Measurements from ENCODE around the gene ZMIZ1. TPM values are rescaled to one million over a fixed set of nuclear protein-coding genes. Genes with fewer than 3 reads are reported as not detected.
A peak's percentile ranks its signal among the peaks of the same experiment; 100 is the strongest.

Gene ZMIZ1
- total and polyA plus RNA-seq, 7 experiments from 2014 or later = 1.8 to 57.2 (median 14.2) TPM

- no peak for ATAC-seq
- Histone ChIP-seq H3K4me1 (ENCODE audit: control insufficient read depth in 2 of 2, insufficient read depth in 2 of 2, low read length in 2 of 2) (peaks cover 18 to 42% of the 10 kb centered on the region in 2 donors), H3K36me3 (ENCODE audit: control insufficient read depth in 2 of 3, insufficient read depth in 3 of 3, low read length in 3 of 3) (no peaks in the 10 kb centered on the region), H3K9me3 (ENCODE audit: control insufficient read depth in 2 of 3, low read length in 3 of 3) (no peaks in the 10 kb centered on the region), H3K27ac (ENCODE audit: low read depth, low read length) (peak overlapping the region; percentile 78), H3K4me3 (ENCODE audit: low read length) (no peak overlapping the region), H3K27me3 (ENCODE audit: control insufficient read depth in 2 of 2, insufficient read depth in 2 of 2, low read length in 2 of 2) (no peaks in the 10 kb centered on the region)
- DNase-seq = no peak
- Mint-ChIP-seq H3K9me3 (peaks cover 0 to 12% (median 3%) of the 10 kb centered on the region in 11 donors), H3K27me3 (peaks cover 0 to 15% (median 0%) of the 10 kb centered on the region in 5 donors), H3K4me1 (peaks cover 44 to 91% (median 80%) of the 10 kb centered on the region in 7 donors), H3K4me3 (peak overlapping the region; percentile 17 to 91 (median 83)), H3K36me3 (peaks cover 0 to 3% (median 0%) of the 10 kb centered on the region in 5 donors), H3K27ac (peak overlapping the region; percentile 85 to 100 (median 94))
- POLR2A ChIA-PET = interaction anchor here (0.9 to 1.2 kb wide), 3 partner anchors 8 to 22 kb away, joined by 3 read pairs; partner anchors contain the start of gene ZMIZ1
- intact Hi-C loops (cut with micrococcal nuclease) = loop anchor here in 1 of 2 donors (2.0 kb wide), 1 partner anchor 22 kb away; no protein-coding TSS in a partner anchor
- CTCF ChIA-PET = interaction anchor here (0.7 kb wide), 1 partner anchor 92 kb away, joined by 3 read pairs; no protein-coding TSS in a partner anchor
Measured at GRCh38 chr10:79046741-79047583, 21.8 kb upstream of the ZMIZ1 start.

GRCh38 chr10:79047584-79047874 lies 21.2 kb upstream of the ZMIZ1 start:
- H3K4me3 Mint-ChIP-seq = peak overlapping the region; percentile 22 to 91 (median 83)
- CTCF ChIA-PET = no interaction called here
- Histone ChIP-seq H3K36me3 (ENCODE audit: control insufficient read depth in 2 of 3, insufficient read depth in 3 of 3, low read length in 3 of 3) (no peaks in the 10 kb centered on the region), H3K4me1 (ENCODE audit: control insufficient read depth in 2 of 2, insufficient read depth in 2 of 2, low read length in 2 of 2) (peaks cover 18 to 37% of the 10 kb centered on the region in 2 donors), H3K27ac (ENCODE audit: low read depth, low read length) (peak overlapping the region; percentile 78), H3K9me3 (ENCODE audit: control insufficient read depth in 2 of 3, low read length in 3 of 3) (no peaks in the 10 kb centered on the region), H3K27me3 (ENCODE audit: control insufficient read depth in 2 of 2, insufficient read depth in 2 of 2, low read length in 2 of 2) (no peaks in the 10 kb centered on the region), H3K4me3 (ENCODE audit: low read length) (peak overlapping the region; percentile 46)
- POLR2A ChIA-PET = interaction anchor here (0.9 to 1.2 kb wide), 4 partner anchors 8 to 21 kb away, joined by 3 read pairs; partner anchors contain the start of gene ZMIZ1
- DNase-seq (no peak), ATAC-seq (no peak)
- peaks cover 0 to 6% (median 0%) of the 10 kb centered on the region in 11 donors for H3K9me3 Mint-ChIP-seq
- H3K27ac Mint-ChIP-seq = peak overlapping the region; percentile 85 to 100 (median 94)
- intact Hi-C loops (cut with micrococcal nuclease) = loop anchor here in 1 of 2 donors (2.0 kb wide), 1 partner anchor 23 kb away; no protein-coding TSS in a partner anchor
- H3K4me1 Mint-ChIP-seq = peaks cover 39 to 91% (median 80%) of the 10 kb centered on the region in 7 donors
- no peaks in the 10 kb centered on the region for H3K36me3 Mint-ChIP-seq
- peaks cover 0 to 10% (median 0%) of the 10 kb centered on the region in 5 donors for H3K27me3 Mint-ChIP-seq

GRCh38 chr10:79047875-79048638 lies 20.7 kb upstream of the ZMIZ1 start:
- ATAC-seq = peak; percentile 81
- peak overlapping the region; percentile 77 to 91 (median 85) for H3K4me3 Mint-ChIP-seq
- H3K4me1 Mint-ChIP-seq = peaks cover 36 to 87% (median 75%) of the 10 kb centered on the region in 7 donors
- H3K36me3 Mint-ChIP-seq = no peaks in the 10 kb centered on the region
- CTCF ChIA-PET = no interaction called here
- peak overlapping the region; percentile 85 to 100 (median 94) for H3K27ac Mint-ChIP-seq
- peak overlapping the region; percentile 46 for H3K4me3 ChIP-seq (ENCODE audit: low read length)
- H3K4me1 ChIP-seq (ENCODE audit: control insufficient read depth in 2 of 2, insufficient read depth in 2 of 2, low read length in 2 of 2) = peaks cover 18 to 35% of the 10 kb centered on the region in 2 donors
- H3K36me3 ChIP-seq (ENCODE audit: control insufficient read depth in 2 of 3, insufficient read depth in 3 of 3, low read length in 3 of 3) = no peaks in the 10 kb centered on the region
- POLR2A ChIA-PET = interaction anchor here (0.9 to 1.7 kb wide), 8 partner anchors 9 to 91 kb away, joined by 3 to 5 read pairs (median 3); partner anchors contain the start of gene ZMIZ1
- peaks cover 0 to 5% (median 0%) of the 10 kb centered on the region in 5 donors for H3K27me3 Mint-ChIP-seq
- peaks cover 0 to 3% (median 0%) of the 10 kb centered on the region in 11 donors for H3K9me3 Mint-ChIP-seq
- no peaks in the 10 kb centered on the region for H3K9me3 ChIP-seq (ENCODE audit: control insufficient read depth in 2 of 3, low read length in 3 of 3)
- intact Hi-C loops (cut with micrococcal nuclease) = loop anchor here (1.0 to 2.0 kb wide), 7 partner anchors 19 to 745 kb away; partner anchors contain the start of gene ZMIZ1 (in 1 of the 2)
- no peaks in the 10 kb centered on the region for H3K27me3 ChIP-seq (ENCODE audit: control insufficient read depth in 2 of 2, insufficient read depth in 2 of 2, low read length in 2 of 2)
- peak overlapping the region; percentile 78 for H3K27ac ChIP-seq (ENCODE audit: low read depth, low read length)
- peak in 8 of 9 donors; percentile 61 to 80 (median 70) for DNase-seq

GRCh38 chr10:79048639-79049550 lies 19.9 kb upstream of the ZMIZ1 start:
- no peaks in the 10 kb centered on the region for H3K27me3 ChIP-seq (ENCODE audit: control insufficient read depth in 2 of 2, insufficient read depth in 2 of 2, low read length in 2 of 2)
- Mint-ChIP-seq H3K4me1 (peaks cover 33 to 78% (median 66%) of the 10 kb centered on the region in 7 donors), H3K27ac (peak overlapping the region; percentile 85 to 100 (median 93)), H3K4me3 (peak overlapping the region in 9 of 10 donors; percentile 56 to 91 (median 84)), H3K36me3 (no peaks in the 10 kb centered on the region), H3K27me3 (no peaks in the 10 kb centered on the region), H3K9me3 (no peaks in the 10 kb centered on the region)
- ATAC-seq = no peak
- H3K9me3 ChIP-seq (ENCODE audit: control insufficient read depth in 2 of 3, low read length in 3 of 3) = no peaks in the 10 kb centered on the region
- H3K36me3 ChIP-seq (ENCODE audit: control insufficient read depth in 2 of 3, insufficient read depth in 3 of 3, low read length in 3 of 3) = no peaks in the 10 kb centered on the region
- ChIA-PET CTCF (no interaction called here), POLR2A (interaction anchor here (0.9 to 1.7 kb wide), 5 partner anchors 10 to 92 kb away, joined by 3 to 5 read pairs (median 3); no protein-coding TSS in a partner anchor)
- intact Hi-C loops (cut with micrococcal nuclease) = loop anchor here (1.0 to 2.0 kb wide), 6 partner anchors 18 to 746 kb away; partner anchors contain the start of gene ZMIZ1 (in 1 of the 2)
- H3K4me3 ChIP-seq (ENCODE audit: low read length) = peak overlapping the region; percentile 46
- no peak for DNase-seq
- peaks cover 18 to 35% of the 10 kb centered on the region in 2 donors for H3K4me1 ChIP-seq (ENCODE audit: control insufficient read depth in 2 of 2, insufficient read depth in 2 of 2, low read length in 2 of 2)
- peak overlapping the region; percentile 78 for H3K27ac ChIP-seq (ENCODE audit: low read depth, low read length)

GRCh38 chr10:79049931-79050895 lies 18.6 kb upstream of the ZMIZ1 start:
- ChIA-PET CTCF (interaction anchor here (2.1 kb wide), 1 partner anchor 75 kb away, joined by 7 read pairs; no protein-coding TSS in a partner anchor), POLR2A (interaction anchor here (1.4 to 1.7 kb wide), 3 partner anchors 11 to 82 kb away, joined by 3 to 5 read pairs (median 4); no protein-coding TSS in a partner anchor)
- H3K4me1 ChIP-seq (ENCODE audit: control insufficient read depth in 2 of 2, insufficient read depth in 2 of 2, low read length in 2 of 2) = peaks cover 18 to 41% of the 10 kb centered on the region in 2 donors
- DNase-seq = no peak
- no peak overlapping the region for H3K4me3 ChIP-seq (ENCODE audit: low read length)
- no peak for ATAC-seq
- no peaks in the 10 kb centered on the region for H3K36me3 ChIP-seq (ENCODE audit: control insufficient read depth in 2 of 3, insufficient read depth in 3 of 3, low read length in 3 of 3)
- H3K27me3 ChIP-seq (ENCODE audit: control insufficient read depth in 2 of 2, insufficient read depth in 2 of 2, low read length in 2 of 2) = no peaks in the 10 kb centered on the region
- peaks cover 35 to 78% (median 63%) of the 10 kb centered on the region in 7 donors for H3K4me1 Mint-ChIP-seq
- no peaks in the 10 kb centered on the region for H3K36me3 Mint-ChIP-seq
- peak overlapping the region; percentile 29 for H3K27ac ChIP-seq (ENCODE audit: low read depth, low read length)
- no peaks in the 10 kb centered on the region for H3K9me3 ChIP-seq (ENCODE audit: control insufficient read depth in 2 of 3, low read length in 3 of 3)
- intact Hi-C loops (cut with micrococcal nuclease) = loop anchor here in 1 of 2 donors (2.0 kb wide), 1 partner anchor 747 kb away; no protein-coding TSS in a partner anchor
- H3K27me3 Mint-ChIP-seq = no peaks in the 10 kb centered on the region
- no peaks in the 10 kb centered on the region for H3K9me3 Mint-ChIP-seq
- peak overlapping the region; percentile 82 to 100 (median 88) for H3K27ac Mint-ChIP-seq
- peak overlapping the region in 8 of 10 donors; percentile 20 to 70 (median 55) for H3K4me3 Mint-ChIP-seq
